Thyroid gland (tissue), 4 donors: ENCODE measurements around the gene CHRM3.

Source experiments
- CTCF ChIP-seq, 6 experiments: fragments of 200-600 bp in 3 of 6; fragments of 450-650 bp in 3 of 6; sonication (generic) in 3 of 6; IDR thresholded peaks; one replicate each; pipeline ENCODE4 v1.5.1; 2016 to 2019; ENCODE audit warnings: antibody characterized with exemption in 6 of 6, mild to moderate bottlenecking in 2 of 6, inconsistent platforms in 1 of 6, moderate library complexity in 1 of 6
- POLR2A ChIP-seq, 2 donors: fragments of 450-650 bp; IDR thresholded peaks; one replicate each; pipeline ENCODE4 v1.6.1; 2017; ENCODE audit warnings: antibody characterized with exemption in 2 of 2, mild to moderate bottlenecking in 2 of 2, moderate library complexity in 1 of 2

- TF ChIP-seq CTCF (IDR thresholded peaks at IDR 0.05) (no peak), POLR2A (IDR thresholded peaks at IDR 0.05) (no peak)
These were observed 5.9 kb downstream of the CHRM3 start for GRCh38 chr1:239392271-239392670.
